ENCODE results near the gene CD164L2. TPM values are rescaled to one million over a fixed set of nuclear protein-coding genes. Genes with fewer than 3 reads are reported as not detected.

CD164L2 gene
- total RNA-seq, 1 donor from 2014 or later: not detected

DNA sequence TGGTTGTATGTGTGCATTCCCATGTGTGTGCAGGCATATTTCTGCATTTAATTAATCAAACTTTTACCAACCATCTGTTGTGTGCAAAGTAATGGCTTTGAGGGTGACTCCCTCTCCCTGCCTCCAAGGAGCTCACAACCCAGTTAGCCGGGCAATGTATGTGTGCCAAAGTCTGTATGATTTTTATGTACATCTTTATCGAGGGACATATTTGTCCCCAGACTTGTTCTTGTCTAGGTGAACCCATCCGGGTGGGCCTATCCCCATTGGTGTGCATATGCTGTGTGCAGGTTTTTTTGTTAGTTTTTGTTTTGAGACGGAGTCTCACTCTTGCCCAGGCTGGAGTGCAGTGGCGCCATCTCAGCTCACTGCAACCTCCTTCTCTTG is 39.5 kb downstream of the CD164L2 start:
- Histone ChIP-seq H3K9me3 (replicated peaks) (no peaks in the 10 kb centered on the region), H3K27ac (replicated peaks) (no peak overlapping the region), H3K4me3 (no peak overlapping the region), H3K4me1 (peaks cover 11% of the 10 kb centered on the region), H3K27me3 (ENCODE audit: low read depth) (no peaks in the 10 kb centered on the region), H3K36me3 (no peaks in the 10 kb centered on the region)
- intact Hi-C loops (cut with micrococcal nuclease): no loop called here
- DNase-seq: no peak
- TF ChIP-seq, protein P1, sequence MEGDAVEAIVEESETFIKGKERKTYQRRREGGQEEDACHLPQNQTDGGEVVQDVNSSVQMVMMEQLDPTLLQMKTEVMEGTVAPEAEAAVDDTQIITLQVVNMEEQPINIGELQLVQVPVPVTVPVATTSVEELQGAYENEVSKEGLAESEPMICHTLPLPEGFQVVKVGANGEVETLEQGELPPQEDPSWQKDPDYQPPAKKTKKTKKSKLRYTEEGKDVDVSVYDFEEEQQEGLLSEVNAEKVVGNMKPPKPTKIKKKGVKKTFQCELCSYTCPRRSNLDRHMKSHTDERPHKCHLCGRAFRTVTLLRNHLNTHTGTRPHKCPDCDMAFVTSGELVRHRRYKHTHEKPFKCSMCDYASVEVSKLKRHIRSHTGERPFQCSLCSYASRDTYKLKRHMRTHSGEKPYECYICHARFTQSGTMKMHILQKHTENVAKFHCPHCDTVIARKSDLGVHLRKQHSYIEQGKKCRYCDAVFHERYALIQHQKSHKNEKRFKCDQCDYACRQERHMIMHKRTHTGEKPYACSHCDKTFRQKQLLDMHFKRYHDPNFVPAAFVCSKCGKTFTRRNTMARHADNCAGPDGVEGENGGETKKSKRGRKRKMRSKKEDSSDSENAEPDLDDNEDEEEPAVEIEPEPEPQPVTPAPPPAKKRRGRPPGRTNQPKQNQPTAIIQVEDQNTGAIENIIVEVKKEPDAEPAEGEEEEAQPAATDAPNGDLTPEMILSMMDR (IDR thresholded peaks at IDR 0.05; ENCODE audit: borderline replicate concordance): no peak

DNA sequence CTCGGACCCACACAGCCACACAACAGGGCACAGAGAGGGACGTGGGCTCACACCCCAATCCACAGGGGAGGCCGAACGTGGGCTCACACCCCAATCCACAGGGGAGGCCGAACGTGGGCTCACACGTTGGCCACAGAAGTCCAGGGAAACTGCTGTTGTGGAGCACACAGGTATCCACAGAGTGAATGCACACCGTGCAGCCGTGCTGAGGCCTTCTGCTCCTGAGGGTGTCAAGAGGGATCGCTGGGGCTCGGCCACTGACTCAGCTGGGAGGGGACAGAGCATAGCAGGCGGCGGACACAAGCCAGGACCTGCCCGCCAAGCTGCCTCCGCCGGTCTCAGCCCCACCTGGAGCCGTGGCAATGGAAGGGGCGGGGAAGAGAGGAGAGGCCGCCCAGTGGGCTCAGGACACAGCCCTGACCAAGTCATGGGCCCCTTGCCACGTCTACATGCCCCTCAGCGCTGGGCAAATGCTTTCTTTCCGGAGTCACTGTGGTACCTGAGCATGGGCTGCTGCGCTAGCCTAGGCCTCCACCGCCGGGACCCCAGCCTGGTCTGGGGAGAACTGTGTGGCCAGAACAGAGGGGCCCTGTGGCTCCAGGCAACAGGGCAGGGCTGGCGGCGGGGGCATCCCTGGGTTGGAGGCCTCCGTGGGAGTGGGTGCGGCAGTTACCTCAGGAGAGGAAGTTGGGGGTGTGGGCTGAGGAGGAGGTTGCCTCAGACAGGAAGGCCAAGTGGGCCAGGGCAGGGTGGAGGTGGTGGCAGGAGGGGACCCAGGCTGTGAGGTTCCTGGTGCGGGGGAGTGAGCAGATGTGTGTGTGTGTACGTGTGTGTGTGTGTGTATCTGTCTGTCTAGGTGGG is 40.1 kb downstream of the CD164L2 start:
- no peaks in the 10 kb centered on the region for H3K27me3 ChIP-seq (ENCODE audit: low read depth)
- DNase-seq: no peak
- no peaks in the 10 kb centered on the region for H3K9me3 ChIP-seq (replicated peaks)
- peak overlapping the region; percentile 43 for H3K27ac ChIP-seq (replicated peaks)
- peaks cover 11% of the 10 kb centered on the region for H3K4me1 ChIP-seq
- H3K36me3 ChIP-seq: no peaks in the 10 kb centered on the region
- TF ChIP-seq, protein P1 (IDR thresholded peaks at IDR 0.05; ENCODE audit: borderline replicate concordance): no peak
- H3K4me3 ChIP-seq: peak overlapping the region; percentile 12
- intact Hi-C loops (cut with micrococcal nuclease): no loop called here

DNA sequence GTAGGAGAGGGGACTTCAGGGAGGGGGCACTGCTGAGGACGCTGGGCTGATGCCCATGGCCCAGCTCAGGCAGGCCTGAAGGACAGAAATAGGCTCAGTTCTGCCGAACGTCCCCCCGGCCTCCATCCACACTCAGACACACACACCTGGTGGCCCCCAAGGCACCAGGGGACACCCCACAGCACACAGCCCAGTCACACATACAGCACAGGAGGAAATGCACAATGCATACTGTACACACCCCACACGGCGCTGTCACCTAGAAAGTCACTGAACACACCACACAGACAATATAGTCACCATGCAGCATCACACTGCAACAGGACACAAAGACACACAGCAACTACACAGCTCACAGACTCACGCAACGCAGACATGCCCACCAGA is 40.7 kb downstream of the CD164L2 start:
- Histone ChIP-seq H3K4me3 (no peak overlapping the region), H3K27ac (replicated peaks) (no peak overlapping the region), H3K27me3 (ENCODE audit: low read depth) (no peaks in the 10 kb centered on the region), H3K9me3 (replicated peaks) (no peaks in the 10 kb centered on the region), H3K4me1 (peaks cover 11% of the 10 kb centered on the region), H3K36me3 (peaks cover 5% of the 10 kb centered on the region)
- intact Hi-C loops (cut with micrococcal nuclease): no loop called here
- TF ChIP-seq, protein P1 (IDR thresholded peaks at IDR 0.05; ENCODE audit: borderline replicate concordance): no peak
- no peak for DNase-seq

DNA sequence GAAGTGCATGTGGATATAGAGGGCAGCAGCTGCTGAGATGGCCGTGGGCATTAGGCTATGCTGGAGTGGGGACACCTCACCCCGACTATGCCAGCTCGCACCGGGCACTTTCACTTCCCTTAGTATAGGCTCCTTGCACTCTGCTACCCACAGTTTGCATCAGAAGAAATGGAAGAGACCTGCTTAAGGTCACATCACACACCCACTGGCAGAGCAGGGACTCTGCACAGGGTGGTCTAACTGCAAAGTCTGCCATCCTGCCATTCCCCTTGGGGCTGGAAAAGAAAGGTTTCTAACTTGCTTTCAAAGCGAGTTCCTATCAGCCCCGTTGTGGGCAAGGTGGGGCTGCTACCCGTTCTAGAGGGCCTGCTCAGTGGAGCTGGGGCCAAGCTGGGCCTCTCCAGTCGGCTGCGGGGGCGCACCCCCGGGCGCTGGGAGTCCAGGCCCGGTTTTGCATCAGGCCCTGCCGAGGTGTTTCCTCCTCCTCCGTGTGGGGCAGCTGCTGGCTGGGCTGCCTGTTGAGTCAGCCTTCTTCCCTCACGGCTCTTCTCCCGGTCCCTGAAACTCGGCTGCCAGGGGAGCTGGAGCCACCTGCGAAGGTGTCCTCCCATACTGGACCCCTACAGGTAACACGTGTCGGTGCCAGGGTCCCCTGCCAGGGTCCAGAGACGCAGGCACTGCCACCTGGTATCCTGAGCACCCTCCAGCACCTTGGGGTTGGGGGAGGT is 41.4 kb downstream of the CD164L2 start, which contains the start of gene SYTL1:
SYTL1 (plus strand) TSS at position 498 of the 728 bp plus-strand sequence. CDS start 3,313 bp downstream, outside the sequence.
- intact Hi-C loops (cut with micrococcal nuclease): no loop called here
- DNase-seq: no peak
- TF ChIP-seq, protein P1 (IDR thresholded peaks at IDR 0.05; ENCODE audit: borderline replicate concordance): no peak
- Histone ChIP-seq H3K27ac (replicated peaks) (peak within 1 kb of the TSS; percentile 43), H3K4me3 (peak within 1 kb of the TSS; percentile 12), H3K36me3 (peaks cover 12% of the 10 kb centered on the region), H3K4me1 (peaks cover 11% of the 10 kb centered on the region), H3K9me3 (replicated peaks) (no peaks in the 10 kb centered on the region), H3K27me3 (ENCODE audit: low read depth) (no peaks in the 10 kb centered on the region)

DNA sequence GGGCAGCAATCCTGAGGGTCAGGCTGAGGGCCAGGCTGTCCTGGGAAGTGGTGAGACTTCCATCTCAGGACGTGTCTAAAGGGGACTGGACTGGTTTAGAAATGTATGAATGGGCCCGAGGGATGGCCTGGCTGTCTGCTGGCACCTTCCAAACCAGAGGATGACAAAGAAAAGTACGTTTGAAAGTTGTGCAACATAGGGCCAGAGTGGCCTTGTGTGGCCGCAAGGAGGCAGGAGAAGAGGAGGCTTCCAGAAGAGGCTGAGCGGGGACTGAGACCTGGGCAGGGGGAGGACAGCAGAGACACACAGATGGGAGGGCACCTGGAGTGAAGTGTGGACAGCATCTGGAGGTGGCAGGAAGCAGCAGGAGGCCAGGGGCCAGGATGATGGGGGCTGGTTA is 43.9 kb downstream of the CD164L2 start:
- Histone ChIP-seq H3K36me3 (peaks cover 37% of the 10 kb centered on the region), H3K4me3 (no peak overlapping the region), H3K27ac (replicated peaks) (no peak overlapping the region), H3K9me3 (replicated peaks) (no peaks in the 10 kb centered on the region), H3K27me3 (ENCODE audit: low read depth) (no peaks in the 10 kb centered on the region), H3K4me1 (peaks cover 11% of the 10 kb centered on the region)
- no peak for DNase-seq
- intact Hi-C loops (cut with micrococcal nuclease): no loop called here
- TF ChIP-seq, protein P1 (IDR thresholded peaks at IDR 0.05; ENCODE audit: borderline replicate concordance): no peak
